ENCODE data around the gene TMEM240. TPM values are rescaled to one million over a fixed set of nuclear protein-coding genes. Genes with fewer than 3 reads are reported as not detected.
"Not testable (repeated sequence)": the region's sequence is repeated elsewhere in the genome, so short reads cannot be mapped to it uniquely, and the experiment has no call there.

The TMEM240 gene
- total RNA-seq, 2 donors from 2014 or later, result 0.41 to 0.58 TPM

- ATAC-seq; H3K9me3 Mint-ChIP-seq; DNase-seq (ENCODE audit: low spot score in 2 of 2); H3K36me3 Mint-ChIP-seq; H3K27ac Mint-ChIP-seq: not testable (repeated sequence)
Measured at GRCh38 chr1:1522536-1522935, 17.9 kb downstream of the TMEM240 start.

GRCh38 chr1:1521331-1521730 lies 19.1 kb downstream of the TMEM240 start:
- DNase-seq (ENCODE audit: low spot score in 2 of 2), result no peak
- H3K9me3 Mint-ChIP-seq, result no peaks in the 10 kb centered on the region
- H3K27ac Mint-ChIP-seq, result no peak overlapping the region
- peaks cover 6 to 10% of the 10 kb centered on the region in 2 donors for H3K36me3 Mint-ChIP-seq
- no peak for ATAC-seq

DNA sequence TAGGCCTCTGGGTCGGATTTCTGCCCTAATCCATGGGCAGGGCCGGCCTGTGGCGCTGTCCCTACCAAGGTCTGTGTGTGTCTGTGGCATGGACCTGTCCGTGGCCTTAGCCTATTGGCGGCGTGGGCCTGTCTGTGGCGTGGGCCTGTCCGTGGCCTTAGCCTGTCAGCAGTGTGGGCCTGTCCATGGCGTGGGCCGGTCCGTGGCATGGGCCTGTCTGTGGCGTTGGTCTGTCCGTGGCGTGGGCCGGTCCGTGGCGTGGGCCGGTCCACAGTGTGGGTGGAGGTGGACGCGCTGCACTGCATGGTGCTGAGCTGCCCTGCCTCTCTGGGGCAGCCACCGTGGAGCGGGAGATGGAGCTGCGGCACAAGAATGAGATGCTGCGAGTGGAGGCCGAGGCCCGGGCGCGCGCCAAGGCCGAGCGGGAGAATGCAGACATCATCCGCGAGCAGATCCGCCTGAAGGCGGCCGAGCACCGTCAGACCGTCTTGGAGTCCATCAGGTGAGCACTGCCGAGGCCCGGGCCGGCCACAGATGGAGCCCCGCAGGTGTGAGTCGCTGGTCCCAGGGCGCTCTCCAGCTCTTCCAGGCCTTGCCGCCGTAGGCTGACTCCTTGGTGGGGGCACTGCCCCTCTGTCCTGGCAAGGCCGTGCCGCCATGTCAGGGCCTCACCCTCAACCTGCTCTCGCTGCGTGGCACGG lies 20.5 kb downstream of the TMEM240 start:
- not testable (repeated sequence) for H3K36me3 Mint-ChIP-seq; ATAC-seq; H3K27ac Mint-ChIP-seq; H3K9me3 Mint-ChIP-seq; DNase-seq (ENCODE audit: low spot score in 2 of 2)

DNA sequence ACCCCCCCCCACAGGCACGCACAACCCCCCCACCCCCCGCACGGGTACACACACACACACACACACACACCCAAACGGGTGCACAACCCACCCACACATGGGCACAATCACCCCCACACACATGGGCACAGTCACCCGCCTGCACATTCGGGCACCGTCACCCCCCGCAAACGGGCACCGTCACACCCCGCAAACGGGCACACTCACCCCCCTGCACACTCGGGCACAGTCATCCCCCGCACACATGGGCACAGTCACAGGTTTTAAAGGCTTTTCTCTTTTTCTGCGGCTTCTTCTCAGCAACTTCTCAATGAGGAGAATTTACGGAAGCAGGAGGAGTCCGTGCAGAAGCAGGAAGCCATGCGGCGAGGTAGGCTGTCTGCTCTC lies 21.8 kb downstream of the TMEM240 start:
- not testable (repeated sequence) for H3K36me3 Mint-ChIP-seq; ATAC-seq; H3K9me3 Mint-ChIP-seq; DNase-seq (ENCODE audit: low spot score in 2 of 2); H3K27ac Mint-ChIP-seq

GRCh38 chr1:1517973-1518620 lies 22.3 kb downstream of the TMEM240 start:
- DNase-seq (ENCODE audit: low spot score in 2 of 2) (no peak), ATAC-seq (no peak)
- peaks cover 10% of the 10 kb centered on the region in 2 donors for H3K36me3 Mint-ChIP-seq
- no peaks in the 10 kb centered on the region for H3K9me3 Mint-ChIP-seq
- no peak overlapping the region for H3K27ac Mint-ChIP-seq

DNA sequence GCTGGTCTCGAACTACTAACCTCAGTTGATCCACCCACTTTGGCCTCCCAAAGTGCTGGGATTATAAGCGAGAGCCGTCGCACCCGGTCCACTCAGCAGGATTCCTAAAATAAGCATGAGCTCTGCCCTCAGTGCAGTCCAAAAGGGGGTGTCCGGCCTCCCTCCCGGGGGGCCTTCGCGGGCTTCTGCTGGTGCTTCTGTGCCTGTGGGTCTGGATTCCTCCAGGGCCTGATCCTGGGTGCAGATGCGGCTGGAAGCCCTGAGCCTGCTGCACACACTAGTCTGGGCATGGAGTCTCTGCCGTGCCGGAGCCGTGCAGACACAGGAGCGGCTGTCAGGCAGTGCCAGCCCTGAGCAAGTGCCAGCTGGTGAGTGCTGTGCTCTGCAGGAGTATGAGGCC lies 23.5 kb downstream of the TMEM240 start:
- not testable (repeated sequence) for H3K36me3 Mint-ChIP-seq; ATAC-seq; DNase-seq (ENCODE audit: low spot score in 2 of 2); H3K9me3 Mint-ChIP-seq; H3K27ac Mint-ChIP-seq

DNA sequence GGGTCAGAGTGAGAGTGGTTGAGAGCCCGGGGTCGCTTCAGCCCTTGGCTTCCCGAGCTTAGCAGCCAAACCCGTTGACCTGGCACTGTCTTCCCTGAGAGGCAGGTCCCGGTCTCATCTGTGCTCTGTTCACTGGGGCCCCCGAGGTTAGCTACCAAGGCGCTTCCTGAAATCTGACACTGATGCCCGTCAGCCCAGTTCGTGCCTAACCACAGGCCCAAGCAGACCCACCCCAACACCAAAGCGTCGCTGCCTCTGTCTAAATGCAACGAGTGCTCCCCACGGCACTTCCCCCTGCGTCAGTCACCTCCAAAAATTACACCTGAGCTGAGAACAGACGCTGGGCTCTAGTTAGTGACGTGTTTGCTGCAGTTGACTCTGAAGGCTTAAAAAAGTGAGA lies 26.0 kb downstream of the TMEM240 start:
- not testable (repeated sequence) for H3K9me3 Mint-ChIP-seq; H3K27ac Mint-ChIP-seq; DNase-seq (ENCODE audit: low spot score in 2 of 2); ATAC-seq
- H3K36me3 Mint-ChIP-seq, result peaks cover 16 to 17% of the 10 kb centered on the region in 2 donors

- not testable (repeated sequence) for DNase-seq (ENCODE audit: low spot score in 2 of 2); H3K9me3 Mint-ChIP-seq
Measured at GRCh38 chr1:1513675-1514074, 26.7 kb downstream of the TMEM240 start.

GRCh38 chr1:1512425-1512824 lies 28.0 kb downstream of the TMEM240 start:
- peak overlapping the region in 1 of 2 donors; percentile 87 for H3K27ac Mint-ChIP-seq
- peak; percentile 12 to 13 for ATAC-seq
- H3K36me3 Mint-ChIP-seq, result peaks cover 10% of the 10 kb centered on the region in 2 donors
- peak in 1 of 2 donors; percentile 42 for DNase-seq (ENCODE audit: low spot score in 2 of 2)
- not testable (repeated sequence) for H3K9me3 Mint-ChIP-seq

More at GRCh38 chr1:1513675-1514074, 26.7 kb downstream of the TMEM240 start:
- Mint-ChIP-seq H3K36me3 (peaks cover 16 to 17% of the 10 kb centered on the region in 2 donors), H3K27ac (peak overlapping the region; percentile 55 to 78)
- not testable (repeated sequence) for ATAC-seq

GRCh38 chr1:1511533-1512285 lies 28.7 kb downstream of the TMEM240 start, which contains the start of gene ATAD3A:
Gene ATAD3A, plus strand, starts transcription at chr1:1512162. Its CDS starts 107 bp downstream, at chr1:1512269.
- ATAC-seq (peak; percentile 95 to 97), DNase-seq (ENCODE audit: low spot score in 2 of 2) (peak; percentile 96)
- Mint-ChIP-seq H3K9me3 (no peaks in the 10 kb centered on the region), H3K36me3 (peaks cover 10 to 15% of the 10 kb centered on the region in 2 donors), H3K27ac (peak within 1 kb of the TSS; percentile 87 to 100)

DNA sequence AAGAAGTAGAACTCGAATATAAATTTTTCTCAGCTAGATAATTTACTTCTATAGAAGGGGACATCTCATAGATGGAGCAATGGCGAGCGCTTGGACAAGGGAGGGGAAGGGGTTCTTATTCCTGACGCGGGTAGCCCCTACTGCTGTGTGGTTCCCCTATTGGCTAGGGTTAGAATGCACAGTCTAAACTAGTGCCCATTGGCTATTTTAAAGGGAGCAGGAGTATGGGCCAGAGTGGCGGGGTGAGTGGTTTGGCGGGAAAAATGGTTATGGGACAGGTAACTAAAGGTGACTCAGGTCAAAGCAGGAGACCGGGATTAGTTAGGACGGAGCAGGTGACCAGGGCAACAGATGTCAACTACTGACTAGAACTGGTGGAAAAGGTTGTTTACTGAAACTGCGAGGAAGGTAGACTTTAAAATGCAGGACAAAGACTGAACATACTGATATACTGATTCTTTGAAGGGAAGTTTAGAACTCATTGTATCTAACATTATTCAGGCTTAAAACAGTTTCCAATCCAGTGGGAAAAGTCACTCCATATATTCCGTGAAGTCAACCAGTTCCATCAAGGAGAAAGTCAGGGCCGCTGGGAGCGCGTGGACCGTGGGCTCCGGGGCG lies 29.4 kb downstream of the TMEM240 start:
- Mint-ChIP-seq H3K9me3 (no peaks in the 10 kb centered on the region), H3K27ac (peak overlapping the region; percentile 87 to 100), H3K36me3 (peaks cover 10 to 15% of the 10 kb centered on the region in 2 donors)
- DNase-seq (ENCODE audit: low spot score in 2 of 2) (peak in 1 of 2 donors; percentile 22), ATAC-seq (no peak)

- not testable (repeated sequence) for ATAC-seq; H3K9me3 Mint-ChIP-seq; H3K27ac Mint-ChIP-seq; DNase-seq (ENCODE audit: low spot score in 2 of 2)
- H3K36me3 Mint-ChIP-seq, result peaks cover 10 to 15% of the 10 kb centered on the region in 2 donors
Measured at GRCh38 chr1:1509465-1509850, 31.0 kb downstream of the TMEM240 start.

GRCh38 chr1:1508775-1509464 lies 31.5 kb downstream of the TMEM240 start:
- not testable (repeated sequence) for DNase-seq (ENCODE audit: low spot score in 2 of 2); H3K9me3 Mint-ChIP-seq; H3K27ac Mint-ChIP-seq; ATAC-seq
- peaks cover 9 to 15% of the 10 kb centered on the region in 2 donors for H3K36me3 Mint-ChIP-seq

GRCh38 chr1:1507305-1507704 lies 33.1 kb downstream of the TMEM240 start:
- H3K36me3 Mint-ChIP-seq, result peaks cover 6 to 15% of the 10 kb centered on the region in 2 donors
- DNase-seq (ENCODE audit: low spot score in 2 of 2) (no peak), ATAC-seq (no peak)
- H3K9me3 Mint-ChIP-seq, result no peaks in the 10 kb centered on the region
- no peak overlapping the region for H3K27ac Mint-ChIP-seq

DNA sequence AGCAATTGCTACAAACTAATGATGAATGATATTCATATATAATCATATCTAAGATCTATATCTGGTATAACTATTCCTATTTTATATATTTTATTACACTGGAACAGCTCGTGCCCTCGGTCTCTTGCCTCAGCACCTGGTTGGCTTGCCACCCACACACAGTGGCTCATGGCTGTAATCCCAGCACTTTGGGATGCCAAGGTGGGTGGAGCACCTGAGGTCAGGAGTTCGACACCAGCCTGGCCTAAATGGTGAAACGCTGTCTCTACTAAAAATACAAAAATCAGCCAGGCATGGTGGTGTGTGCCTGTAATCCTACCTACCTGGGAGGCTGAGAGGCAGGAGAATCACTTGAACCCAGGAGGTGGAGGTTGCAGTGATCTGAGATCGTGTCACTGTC lies 34.6 kb downstream of the TMEM240 start:
- H3K27ac Mint-ChIP-seq, result peak overlapping the region; percentile 91 to 93
- H3K36me3 Mint-ChIP-seq, result peaks cover 1 to 10% of the 10 kb centered on the region in 2 donors
- ATAC-seq; DNase-seq (ENCODE audit: low spot score in 2 of 2); H3K9me3 Mint-ChIP-seq: not testable (repeated sequence)

DNA sequence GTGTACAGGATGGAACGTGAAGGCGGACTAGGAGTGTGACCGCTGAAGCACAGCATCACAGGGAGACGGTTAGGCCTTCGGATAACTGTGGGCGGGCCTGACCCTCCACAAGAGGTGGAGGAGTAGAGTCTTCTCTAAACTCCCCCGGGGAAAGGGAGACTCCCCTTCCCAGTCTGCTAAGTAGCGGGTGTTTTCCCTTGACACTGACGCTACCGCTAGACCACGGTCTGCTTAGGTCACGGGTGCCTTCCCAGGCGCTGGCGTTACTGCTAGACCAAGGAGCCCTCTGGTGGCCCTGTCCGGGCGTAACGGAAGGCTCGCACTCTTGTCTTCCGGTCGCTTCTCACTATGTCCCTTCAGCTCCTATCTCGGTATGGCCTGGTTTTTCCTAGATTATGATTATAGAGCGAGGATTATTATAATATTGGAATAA lies 35.0 kb downstream of the TMEM240 start:
- not testable (repeated sequence) for H3K9me3 Mint-ChIP-seq, H3K36me3 Mint-ChIP-seq
- peak in 1 of 2 donors; percentile 74 for DNase-seq (ENCODE audit: low spot score in 2 of 2)
- ATAC-seq, result peak; percentile 62 to 82
- peak overlapping the region; percentile 91 to 93 for H3K27ac Mint-ChIP-seq

Data from activated naive CD4-positive, alpha-beta T cell treated with anti-CD3 and anti-CD28 coated beads, Interleukin-2, amount 50 U/mL, for 72 hours (primary cell).